ENCODE data around the gene CDC42EP5. TPM values are rescaled to one million over a fixed set of nuclear protein-coding genes. Genes with fewer than 3 reads are reported as not detected.

The CDC42EP5 gene
- total RNA-seq, 3 donors from 2014 or later (not counting 1 experiment from before 2014, with no cell fraction given): not detected

- DNase-seq (no peak), ATAC-seq (no peak)
- Mint-ChIP-seq H3K4me3 (no peak overlapping the region), H3K9me3 (no peaks in the 10 kb centered on the region), H3K27ac (no peak overlapping the region), H3K27me3 (ENCODE audit: low read depth in 2 of 2) (peaks cover 3 to 17% of the 10 kb centered on the region in 2 donors), H3K4me1 (peaks cover 5 to 13% of the 10 kb centered on the region in 2 donors), H3K36me3 (no peaks in the 10 kb centered on the region)
- WGBS (ENCODE audit: insufficient coverage): 89% methylated on average over 11 of the region's 11 CpGs
- Histone ChIP-seq H3K36me3 (ENCODE audit: control insufficient read depth, insufficient read depth, low read length) (no peaks in the 10 kb centered on the region), H3K9me3 (ENCODE audit: control insufficient read depth, insufficient read depth, low read length) (no peaks in the 10 kb centered on the region), H3K4me1 (ENCODE audit: control insufficient read depth, insufficient read depth, low read length) (peaks cover 13% of the 10 kb centered on the region), H3K4me3 (ENCODE audit: low read length) (no peak overlapping the region), H3K27me3 (ENCODE audit: control insufficient read depth, insufficient read depth, low read length) (peaks cover 17% of the 10 kb centered on the region), H3K27ac (ENCODE audit: low read length) (no peak overlapping the region)
- no peak for TF ChIP-seq CTCF (IDR thresholded peaks at IDR 0.05)
- intact Hi-C loops (cut with micrococcal nuclease): no loop called here
Measured at GRCh38 chr19:54428323-54429175, 44.5 kb downstream of the CDC42EP5 start.

- no peaks in the 10 kb centered on the region for H3K9me3 Mint-ChIP-seq
- Histone ChIP-seq H3K9me3 (ENCODE audit: control insufficient read depth, insufficient read depth, low read length) (no peaks in the 10 kb centered on the region), H3K4me1 (ENCODE audit: control insufficient read depth, insufficient read depth, low read length) (peaks cover 13% of the 10 kb centered on the region), H3K27ac (ENCODE audit: low read length) (no peak overlapping the region), H3K4me3 (ENCODE audit: low read length) (no peak overlapping the region), H3K27me3 (ENCODE audit: control insufficient read depth, insufficient read depth, low read length) (peaks cover 17% of the 10 kb centered on the region), H3K36me3 (ENCODE audit: control insufficient read depth, insufficient read depth, low read length) (no peaks in the 10 kb centered on the region)
- no peak for TF ChIP-seq CTCF (IDR thresholded peaks at IDR 0.05)
- H3K27ac Mint-ChIP-seq: no peak overlapping the region
- peaks cover 5 to 13% of the 10 kb centered on the region in 2 donors for H3K4me1 Mint-ChIP-seq
- WGBS (ENCODE audit: insufficient coverage): 89% methylated on average over 11 of the region's 11 CpGs
- H3K36me3 Mint-ChIP-seq: no peaks in the 10 kb centered on the region
- no peak for ATAC-seq
- no peak for DNase-seq
- H3K4me3 Mint-ChIP-seq: no peak overlapping the region
- peaks cover 8 to 22% of the 10 kb centered on the region in 2 donors for H3K27me3 Mint-ChIP-seq (ENCODE audit: low read depth in 2 of 2)
- intact Hi-C loops (cut with micrococcal nuclease): no loop called here
Measured at GRCh38 chr19:54427586-54427985, 45.5 kb downstream of the CDC42EP5 start.

GRCh38 chr19:54426291-54426931, 46.7 kb downstream of the CDC42EP5 start:
- Histone ChIP-seq H3K36me3 (ENCODE audit: control insufficient read depth, insufficient read depth, low read length) (no peaks in the 10 kb centered on the region), H3K27ac (ENCODE audit: low read length) (no peak overlapping the region), H3K9me3 (ENCODE audit: control insufficient read depth, insufficient read depth, low read length) (no peaks in the 10 kb centered on the region), H3K27me3 (ENCODE audit: control insufficient read depth, insufficient read depth, low read length) (peaks cover 17% of the 10 kb centered on the region), H3K4me3 (ENCODE audit: low read length) (no peak overlapping the region), H3K4me1 (ENCODE audit: control insufficient read depth, insufficient read depth, low read length) (peaks cover 13% of the 10 kb centered on the region)
- Mint-ChIP-seq H3K9me3 (no peaks in the 10 kb centered on the region), H3K27me3 (ENCODE audit: low read depth in 2 of 2) (peaks cover 8 to 21% of the 10 kb centered on the region in 2 donors), H3K36me3 (no peaks in the 10 kb centered on the region), H3K27ac (no peak overlapping the region), H3K4me3 (no peak overlapping the region), H3K4me1 (peaks cover 5 to 11% of the 10 kb centered on the region in 2 donors)
- ATAC-seq (no peak), DNase-seq (no peak)
- no peak for TF ChIP-seq CTCF (IDR thresholded peaks at IDR 0.05)
- intact Hi-C loops (cut with micrococcal nuclease): no loop called here
- WGBS (ENCODE audit: insufficient coverage): 75% methylated on average over 17 of the region's 17 CpGs
